ENCODE results near the gene CARMIL3. TPM values are rescaled to one million over a fixed set of nuclear protein-coding genes. Genes with fewer than 3 reads are reported as not detected.

CARMIL3 gene
- polyA plus RNA-seq, 12 donors, result 0.09 to 0.74 (median 0.22) TPM; not detected in 2

- no peak for DNase-seq
These were observed 24.4 kb downstream of the CARMIL3 start for GRCh38 chr14:24076302-24076601.

- no peak for DNase-seq
These were observed 25.3 kb downstream of the CARMIL3 start for GRCh38 chr14:24077086-24077485.

- no peak for DNase-seq
These were observed 26.3 kb downstream of the CARMIL3 start for GRCh38 chr14:24078146-24078545.

DNA sequence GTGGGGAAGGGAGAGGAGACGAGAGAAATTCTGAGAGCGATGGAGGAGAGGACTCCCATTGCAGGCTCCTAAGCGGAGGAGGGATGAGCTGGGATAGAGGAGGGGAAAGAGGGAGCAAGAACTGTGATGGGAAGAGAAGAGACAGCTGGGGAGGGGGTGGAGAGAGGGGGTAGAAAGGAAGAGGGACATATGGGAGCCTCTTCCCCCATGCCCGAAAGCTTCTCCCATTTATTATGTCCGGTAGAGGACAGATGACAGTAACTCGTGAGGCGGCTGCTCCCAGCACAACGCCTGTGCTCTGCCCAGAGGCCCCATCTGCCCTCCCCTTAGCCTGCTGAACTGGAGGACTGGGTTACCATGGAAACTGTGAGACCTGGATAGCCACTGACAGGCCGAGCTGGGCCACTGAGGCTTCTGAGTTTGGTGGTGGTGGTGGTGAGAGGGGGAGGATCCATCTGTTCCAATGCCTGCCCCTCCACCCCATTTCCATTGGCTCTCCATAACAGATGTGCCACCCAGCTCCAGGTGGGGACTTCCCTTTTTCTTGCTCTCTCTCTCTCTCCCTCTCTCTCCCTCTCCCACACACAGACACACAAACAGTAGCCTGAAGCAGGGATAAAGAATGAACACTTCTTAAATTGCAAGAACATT is 27.8 kb downstream of the CARMIL3 start:
- DNase-seq, result no peak

GRCh38 chr14:24080142-24080530 is 28.3 kb downstream of the CARMIL3 start:
- DNase-seq, result no peak

- peak; percentile 11 for DNase-seq
These were observed 29.3 kb downstream of the CARMIL3 start for GRCh38 chr14:24080888-24081738.

DNA sequence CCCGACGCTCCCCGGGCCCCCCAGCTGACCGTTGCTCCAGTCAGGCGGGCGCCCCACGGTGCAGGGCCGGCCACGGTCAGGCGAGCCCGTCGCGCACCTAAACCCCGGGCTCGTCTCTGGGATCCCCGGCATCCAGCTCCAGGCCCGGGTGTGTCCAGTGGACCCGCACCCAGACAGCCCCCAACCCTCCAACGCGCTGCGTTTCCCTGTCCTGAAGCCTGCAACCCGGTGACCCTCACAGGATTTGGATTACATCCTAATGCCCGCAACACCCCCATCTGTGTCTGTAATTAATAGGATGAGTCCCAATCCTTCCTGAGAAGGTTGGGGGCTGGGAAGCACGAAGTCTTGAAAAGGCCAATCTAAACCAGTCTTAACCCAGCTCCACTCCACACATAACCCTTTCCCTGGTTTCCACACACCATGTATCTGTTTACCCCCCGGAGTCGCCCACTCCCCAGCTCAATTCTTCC is 30.0 kb downstream of the CARMIL3 start:
- no peak for DNase-seq

DNA sequence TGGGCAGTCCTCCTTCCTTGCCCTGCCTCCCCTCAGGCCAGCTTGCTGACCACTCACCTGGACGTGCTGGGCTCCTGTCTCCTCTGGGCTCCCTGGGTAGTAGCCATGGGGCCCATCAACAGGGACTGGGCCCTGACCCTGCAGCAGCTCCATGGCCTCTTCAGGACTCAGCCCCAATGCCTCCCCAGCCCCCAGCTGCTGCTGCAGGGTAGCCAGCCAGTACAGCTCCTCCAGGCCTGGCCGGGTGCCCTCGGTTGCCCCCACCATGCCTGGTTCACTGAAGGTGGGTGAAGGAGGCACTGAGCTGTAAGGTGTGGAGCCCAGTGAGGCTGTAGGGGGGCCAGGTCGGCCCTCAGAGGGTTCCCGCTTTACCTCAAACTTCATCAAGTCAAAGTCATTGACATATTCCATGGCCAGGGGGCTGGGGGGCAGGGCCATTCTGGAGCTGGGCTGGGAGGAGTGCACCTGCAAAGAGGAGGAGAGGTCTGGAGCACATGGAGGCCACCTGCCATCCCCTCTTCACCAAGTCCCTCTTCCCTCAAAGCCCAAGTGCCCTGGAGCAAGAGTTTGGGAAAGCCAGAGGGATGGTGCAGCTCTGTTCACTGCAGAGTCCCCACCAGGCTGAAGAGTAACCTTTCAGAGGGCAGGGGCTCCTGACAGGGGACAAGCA is 30.7 kb downstream of the CARMIL3 start:
- DNase-seq, result no peak

DNA sequence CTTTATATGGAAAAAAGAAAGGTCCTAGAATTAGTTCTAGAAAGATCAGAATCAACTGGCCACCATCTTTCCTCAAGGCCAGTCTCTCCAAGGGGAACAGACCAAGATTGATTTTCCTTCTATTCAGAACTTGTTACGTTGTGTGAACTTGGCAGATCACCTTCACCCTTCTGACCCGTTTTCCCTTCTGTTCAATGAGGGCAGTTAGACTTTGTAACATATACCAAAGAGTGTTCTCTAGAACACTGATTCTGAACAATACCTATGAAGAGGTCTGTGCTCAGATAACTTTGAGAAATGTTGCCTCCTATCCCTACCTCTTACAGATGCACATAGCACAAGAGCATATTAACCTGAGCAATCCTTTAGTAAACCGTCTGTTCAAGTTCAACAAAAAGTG is 31.7 kb downstream of the CARMIL3 start:
- DNase-seq, result no peak

DNA sequence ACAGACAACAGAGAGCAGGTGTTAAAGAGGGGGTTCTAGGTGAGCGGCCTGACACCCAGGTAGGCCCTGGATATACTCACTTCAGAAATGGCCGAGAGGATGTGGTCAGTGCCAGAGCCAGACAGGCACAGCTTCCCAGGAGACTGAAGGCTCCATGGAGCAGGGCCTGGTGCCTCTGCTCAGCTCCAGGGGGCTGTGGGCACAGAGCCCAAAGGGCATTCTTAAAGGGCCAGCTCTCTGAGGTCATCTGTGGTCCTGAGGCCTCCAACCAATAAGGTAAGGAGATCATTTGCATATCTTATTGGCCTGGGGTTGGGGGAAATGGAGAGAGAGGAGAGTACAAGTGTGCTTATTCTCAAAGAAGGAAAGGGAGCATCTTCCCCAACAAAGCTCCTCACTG is 32.6 kb downstream of the CARMIL3 start:
- DNase-seq, result no peak

DNA sequence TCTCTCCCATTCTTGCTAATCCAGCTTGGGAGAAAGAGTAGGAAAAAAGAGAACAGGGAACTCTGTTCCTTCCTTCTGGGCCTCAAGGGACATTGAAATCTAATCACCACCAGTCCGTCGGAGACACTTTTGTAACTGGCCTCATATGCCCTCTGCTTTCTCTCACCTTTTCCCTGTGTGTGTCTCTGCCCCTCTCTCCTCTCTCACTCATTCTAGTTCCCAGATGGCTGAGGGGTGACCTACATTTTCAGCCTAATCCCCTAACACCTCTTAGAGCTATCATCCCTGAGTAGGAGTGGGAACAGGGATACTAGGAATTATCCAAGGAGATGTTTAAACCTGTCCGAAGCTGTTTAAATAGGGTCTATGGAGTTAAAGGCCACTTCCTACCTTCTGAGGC is 33.4 kb downstream of the CARMIL3 start:
- DNase-seq, result no peak

DNA sequence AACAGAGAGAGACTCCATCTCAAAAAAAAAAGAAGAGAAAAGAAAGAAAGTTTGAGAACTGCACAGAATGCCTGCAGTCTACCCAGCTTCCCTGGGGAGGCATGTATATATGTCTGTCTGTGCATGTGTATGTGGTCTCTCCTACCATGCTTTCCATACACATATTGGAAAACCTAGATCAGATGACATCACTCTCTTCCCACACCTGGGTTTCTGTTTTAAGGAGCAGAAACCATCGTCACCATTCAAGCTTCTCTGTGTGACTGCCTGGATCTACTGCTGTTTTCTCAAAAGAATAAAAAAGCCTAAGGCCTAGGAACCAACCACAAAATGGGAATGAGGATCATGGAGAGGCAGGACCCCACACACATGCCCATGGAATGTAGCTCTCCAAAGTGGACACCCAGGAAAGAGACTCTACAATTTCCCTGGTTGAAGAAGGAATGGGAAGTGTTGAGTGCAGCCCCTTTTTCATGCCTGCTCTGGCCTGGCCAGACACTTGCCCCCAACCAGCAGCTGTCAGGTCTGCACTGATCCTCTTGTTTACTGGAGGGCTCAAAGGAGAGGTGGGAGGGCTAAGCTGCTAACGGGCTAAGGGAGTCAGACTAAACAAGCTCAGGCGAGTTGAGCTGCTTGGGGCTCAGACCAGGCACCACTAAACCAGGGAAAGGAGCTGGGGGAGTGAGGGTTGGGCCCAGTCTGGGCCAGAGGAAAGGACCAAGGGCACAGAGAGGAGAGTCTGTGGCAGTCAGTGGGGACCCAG is 34.6 kb downstream of the CARMIL3 start:
- no peak for DNase-seq

DNA sequence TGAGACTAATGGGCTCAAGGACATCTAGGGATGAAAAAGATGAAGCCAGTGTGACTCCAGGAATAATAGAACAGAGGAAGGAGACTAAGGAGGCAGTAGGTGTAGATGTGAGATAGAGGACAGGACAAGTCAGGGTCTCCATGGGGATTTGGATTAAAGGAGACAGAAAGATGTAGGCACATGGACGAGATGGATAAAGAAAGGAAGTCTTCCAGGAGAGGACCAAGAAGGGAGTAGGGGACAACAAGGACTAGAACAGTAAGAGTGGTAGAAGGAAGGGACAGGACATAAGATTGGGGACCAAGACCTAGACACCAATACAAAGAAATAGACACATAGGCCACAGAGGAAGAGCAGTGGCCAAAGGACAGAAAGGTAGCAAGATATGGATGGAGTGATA is 35.2 kb downstream of the CARMIL3 start:
- DNase-seq, result no peak

- DNase-seq, result no peak
These were observed 36.3 kb downstream of the CARMIL3 start for GRCh38 chr14:24088095-24088494.

GRCh38 chr14:24089890-24090289 is 38.1 kb downstream of the CARMIL3 start:
- no peak for DNase-seq

DNA sequence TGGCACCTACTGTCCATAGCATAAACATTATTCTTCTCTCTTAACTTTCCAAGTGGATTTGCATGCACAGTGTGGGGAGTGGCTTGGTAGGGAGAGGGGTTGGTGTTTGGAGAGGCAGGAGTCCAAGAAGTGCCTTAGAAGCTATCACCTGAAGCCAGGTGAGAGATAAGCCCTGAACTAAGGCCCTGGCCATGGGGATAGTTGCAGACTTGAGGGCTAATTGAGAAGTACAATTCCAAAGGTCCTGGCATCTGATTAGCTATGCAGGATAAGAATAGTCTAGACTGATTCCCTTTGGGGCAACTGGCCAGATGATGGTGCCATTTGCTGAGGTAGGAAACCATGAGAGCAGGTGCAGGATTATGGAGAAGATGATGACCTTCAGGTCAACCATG is 40.3 kb downstream of the CARMIL3 start:
- no peak for DNase-seq

DNA sequence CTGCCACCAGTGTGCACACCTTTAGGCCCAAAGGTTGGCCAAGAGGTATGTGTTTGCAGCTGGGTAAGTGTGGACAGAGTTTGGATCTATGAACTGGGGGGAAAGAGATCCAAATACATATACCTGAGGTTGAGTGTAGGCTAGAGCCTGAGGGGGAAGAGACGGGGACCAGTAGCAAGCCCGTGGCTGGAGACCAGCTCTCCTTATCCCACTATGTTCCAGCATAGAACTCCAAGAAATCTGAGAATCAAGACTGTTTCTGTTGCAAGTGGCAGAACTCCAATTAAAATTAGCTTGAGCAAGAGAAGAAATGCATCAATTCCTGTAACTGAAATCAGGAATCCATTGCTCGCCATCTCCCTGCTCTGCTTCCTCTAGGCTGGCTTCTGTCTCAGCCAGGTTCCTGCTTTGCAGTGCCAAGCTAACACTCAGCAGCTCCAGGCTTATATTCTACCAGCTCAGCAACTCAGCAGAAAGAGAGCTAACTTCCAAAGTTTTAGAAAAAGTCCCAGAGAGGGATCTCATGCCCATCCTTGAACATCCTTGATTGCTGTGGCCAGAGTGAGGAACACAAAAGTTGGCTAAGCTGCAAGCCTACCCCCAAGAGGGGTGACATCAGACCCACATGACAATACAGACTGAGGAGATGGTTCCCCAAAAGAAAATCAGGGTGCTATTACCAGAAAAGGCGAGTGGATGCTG is 40.8 kb downstream of the CARMIL3 start:
- DNase-seq, result no peak

DNA sequence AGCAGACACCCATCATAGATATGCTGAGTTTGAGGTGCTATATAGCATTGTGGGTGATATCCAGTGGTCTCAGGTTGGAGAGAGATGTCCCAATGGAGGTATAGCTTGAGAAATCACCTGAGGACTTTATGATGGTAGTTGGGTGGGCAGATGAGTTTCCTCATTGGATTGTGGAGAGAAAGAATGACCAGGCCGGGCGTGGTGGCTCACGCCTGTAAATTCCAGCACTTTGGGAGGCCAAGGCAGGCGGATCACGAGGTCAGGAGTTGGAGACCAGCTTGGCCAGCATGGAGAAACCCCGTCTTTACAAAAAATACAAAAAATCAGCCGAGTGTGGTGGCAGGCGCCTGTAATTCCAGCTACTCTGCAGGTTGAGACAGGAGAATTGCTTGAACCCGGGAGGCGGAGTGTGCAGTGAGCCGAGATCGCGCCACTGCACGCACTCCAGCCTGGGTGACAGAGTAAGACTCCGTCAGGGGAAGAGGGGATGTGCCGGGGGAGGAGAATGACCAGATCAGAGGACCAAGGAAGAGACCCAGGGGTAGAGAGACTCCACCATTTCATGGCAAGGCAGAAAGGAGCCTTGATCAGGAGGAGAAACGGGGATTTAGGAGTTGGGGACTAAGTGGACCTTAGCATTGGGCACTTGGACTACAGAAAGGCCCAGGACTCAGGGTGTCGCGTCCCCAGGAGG is 41.5 kb downstream of the CARMIL3 start:
- DNase-seq, result no peak

DNA sequence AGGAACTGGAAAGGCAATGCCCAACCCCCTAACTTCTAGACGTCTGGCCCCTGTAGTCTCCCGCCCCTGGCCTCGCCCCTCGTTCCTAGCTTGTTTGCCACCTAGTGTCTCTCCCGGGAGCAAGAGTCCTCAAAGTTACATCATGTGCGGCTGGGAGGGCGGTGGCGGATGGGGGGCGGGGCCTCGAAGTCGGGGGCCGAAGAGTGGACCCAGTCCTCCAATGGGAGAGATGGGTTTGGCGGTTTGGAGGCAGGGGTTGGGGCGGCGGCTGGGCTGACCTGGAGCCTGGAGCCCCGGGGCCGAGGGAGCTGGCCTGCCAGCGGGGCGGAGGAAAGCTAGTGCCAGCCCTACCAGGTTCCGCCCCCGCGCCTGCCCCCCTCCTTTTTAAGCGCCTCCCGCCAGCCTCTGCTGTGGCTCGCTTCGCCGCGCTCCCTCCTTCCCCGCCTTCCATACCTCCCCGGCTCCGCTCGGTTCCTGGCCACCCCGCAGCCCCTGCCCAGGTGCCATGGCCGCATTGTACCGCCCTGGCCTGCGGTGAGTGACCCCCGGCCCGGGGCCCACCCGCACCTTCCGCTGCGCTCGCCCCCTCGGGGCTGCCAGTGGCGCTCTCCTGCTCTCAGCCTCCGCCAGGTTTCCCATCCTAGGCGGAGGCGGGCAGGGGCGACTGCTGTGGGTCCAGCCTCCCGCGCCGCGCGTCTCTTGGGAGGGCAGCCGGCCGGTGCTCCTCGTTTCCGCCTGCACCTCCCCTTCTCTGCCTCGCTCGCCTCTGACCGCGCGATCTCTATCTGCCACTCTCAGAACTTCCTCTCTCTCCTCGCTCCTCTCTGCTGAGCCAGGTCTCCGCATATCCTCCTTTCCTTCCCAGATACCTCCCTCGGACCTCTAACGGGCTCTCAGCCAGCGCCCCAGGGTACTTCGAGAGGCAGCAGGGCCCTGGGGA is 42.4 kb downstream of the CARMIL3 start, which contains the start of gene PCK2:
PCK2 (plus strand) TSS at position 411 of the 940 bp plus-strand sequence; CDS start at position 506, 95 bp downstream.
- peak; percentile 49 for DNase-seq
